ENCODE data around the gene TAL2. TPM values are rescaled to one million over a fixed set of nuclear protein-coding genes. Genes with fewer than 3 reads are reported as not detected.

The TAL2 gene
- total and polyA plus RNA-seq, 9 of the 15 experiments (the other 6 are each of a cell fraction or from before 2014, with no cell fraction given): 0.21 to 3.7 (median 1.1) TPM; not detected in 1

DNA sequence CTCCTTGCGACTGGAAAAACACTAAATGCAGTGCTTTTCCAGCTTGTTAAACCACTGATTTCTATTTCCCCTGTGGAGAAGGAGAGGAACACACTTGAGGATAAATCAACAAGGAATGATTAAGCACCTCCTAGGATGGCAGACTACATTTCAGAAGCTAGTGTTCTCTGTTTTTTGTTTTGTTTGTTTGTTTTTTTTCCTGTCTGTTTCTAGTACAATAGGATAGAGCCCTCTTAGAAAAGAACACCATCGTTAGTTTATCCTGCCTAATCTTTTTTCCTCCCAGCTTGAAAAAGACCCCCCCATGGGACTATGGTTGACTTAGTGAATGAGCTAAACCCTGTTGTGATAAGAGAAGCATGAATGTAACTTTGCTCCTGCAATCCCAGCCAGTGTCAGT is 3.9 kb upstream of the TAL2 start:
- H3K9me1 ChIP-seq (ENCODE audit: control insufficient read depth, insufficient read depth, low read length): no peaks in the 10 kb centered on the region
- TF ChIP-seq RBM34 (IDR thresholded peaks at IDR 0.05; ENCODE audit: borderline replicate concordance, insufficient read depth, low read length) (no peak), TAF1 (IDR thresholded peaks at IDR 0.05; ENCODE audit: control insufficient read depth, extremely low read depth, insufficient read depth, low read length, severe bottlenecking) (no peak), DACH1 (IDR thresholded peaks at IDR 0.05; ENCODE audit: partially characterized antibody) (no peak), PTTG1 (tag; IDR thresholded peaks at IDR 0.05; ENCODE audit: low read depth) (no peak), ZNF778 (CRISPR knock-in tag; IDR thresholded peaks at IDR 0.05) (no peak), ZNF143 (CRISPR knock-in tag; IDR thresholded peaks at IDR 0.05) (no peak), ILF3 (IDR thresholded peaks at IDR 0.05; ENCODE audit: borderline replicate concordance) (no peak), ZNF124 (CRISPR knock-in tag; IDR thresholded peaks at IDR 0.05) (no peak), NONO (IDR thresholded peaks at IDR 0.05; ENCODE audit: low read depth in 2 of 2, low read length in 1 of 2) (no peak)
- TF ChIP-seq, protein P1, sequence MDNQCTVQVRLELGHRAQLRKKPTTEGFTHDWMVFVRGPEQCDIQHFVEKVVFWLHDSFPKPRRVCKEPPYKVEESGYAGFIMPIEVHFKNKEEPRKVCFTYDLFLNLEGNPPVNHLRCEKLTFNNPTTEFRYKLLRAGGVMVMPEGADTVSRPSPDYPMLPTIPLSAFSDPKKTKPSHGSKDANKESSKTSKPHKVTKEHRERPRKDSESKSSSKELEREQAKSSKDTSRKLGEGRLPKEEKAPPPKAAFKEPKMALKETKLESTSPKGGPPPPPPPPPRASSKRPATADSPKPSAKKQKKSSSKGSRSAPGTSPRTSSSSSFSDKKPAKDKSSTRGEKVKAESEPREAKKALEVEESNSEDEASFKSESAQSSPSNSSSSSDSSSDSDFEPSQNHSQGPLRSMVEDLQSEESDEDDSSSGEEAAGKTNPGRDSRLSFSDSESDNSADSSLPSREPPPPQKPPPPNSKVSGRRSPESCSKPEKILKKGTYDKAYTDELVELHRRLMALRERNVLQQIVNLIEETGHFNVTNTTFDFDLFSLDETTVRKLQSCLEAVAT (IDR thresholded peaks at IDR 0.05): no peak
- H3K27me3 ChIP-seq (ENCODE audit: control insufficient read depth in 2 of 2, insufficient read depth in 2 of 2, low read length in 2 of 2): no peaks in the 10 kb centered on the region
- no peak overlapping the region for H3K27ac ChIP-seq (ENCODE audit: extremely low read depth, low read depth, low read length)
- no peak overlapping the region for H3K9ac ChIP-seq (ENCODE audit: insufficient read depth in 1 of 2, low read depth in 2 of 2, low read length in 2 of 2)
- DNase-seq (ENCODE audit: extremely low read depth in 1 of 4, low spot score in 3 of 4) (no peak), FAIRE-seq (no peak), ATAC-seq (no peak)
- no peaks in the 10 kb centered on the region for H3K9me3 ChIP-seq (replicated peaks; ENCODE audit: control insufficient read depth, insufficient read depth, low read depth, low read length)
- H4K20me1 ChIP-seq (replicated peaks; ENCODE audit: control insufficient read depth, insufficient read depth, low read length): no peaks in the 10 kb centered on the region; the same call in 1 of the 2 replicates
- BruUV-seq (replicated peaks): no TSS peak
- no peak overlapping the region for H2AFZ ChIP-seq (ENCODE audit: low read depth, low read length)
- in situ Hi-C loops (cut with MboI) (no loop called here), intact Hi-C loops (cut with micrococcal nuclease) (loop anchor here (5.0 kb wide), 1 partner anchor 59 kb away; no protein-coding TSS in a partner anchor)
- H3K79me2 ChIP-seq (ENCODE audit: control insufficient read depth, insufficient read depth, low read length): no peaks in the 10 kb centered on the region
- ChIA-PET POLR2A (interaction anchor here (0.9 to 1.7 kb wide), 3 partner anchors 11 to 158 kb away, joined by 3 to 6 read pairs (median 4); no protein-coding TSS in a partner anchor), CTCF (ENCODE audit: low intra/inter-chr PET ratio) (no interaction called here)
- peaks cover 11 to 13% of the 10 kb centered on the region in 2 experiments; a peak in 4 of 5 replicates for H3K4me1 ChIP-seq (replicated peaks in 1 of 2; ENCODE audit: control insufficient read depth in 2 of 2, insufficient read depth in 2 of 2, low read length in 2 of 2)
- no peaks in the 10 kb centered on the region for H3K36me3 ChIP-seq (ENCODE audit: control insufficient read depth, insufficient read depth, low read length)
- no peak overlapping the region for H3K4me2 ChIP-seq (ENCODE audit: insufficient read depth, low read length)
- 28% methylated on average over 2 of the region's 2 CpGs for WGBS (ENCODE audit: insufficient coverage, low coverage, missing lambda C conversion rate)
- H3K4me3 ChIP-seq: no peak overlapping the region

Measured in K562 (cell line).